GM19468 (cell line): Measurements from ENCODE around the gene UCN.
A peak's percentile ranks its signal among the peaks of the same experiment; 100 is the strongest.
"Not testable (repeated sequence)": the region's sequence is repeated elsewhere in the genome, so short reads cannot be mapped to it uniquely, and the experiment has no call there.

Experiments
- ATAC-seq: cut with Tn5 transposase; IDR thresholded peaks from one replicate; pipeline ENCODE4 v1.9.1; 2021; ENCODE audit warnings: mild to moderate bottlenecking, moderate library complexity, moderate number of reproducible peaks; ENCODE audit not compliant: unreplicated experiment; ENCODE audit errors: extremely low read depth

The UCN gene, protein sequence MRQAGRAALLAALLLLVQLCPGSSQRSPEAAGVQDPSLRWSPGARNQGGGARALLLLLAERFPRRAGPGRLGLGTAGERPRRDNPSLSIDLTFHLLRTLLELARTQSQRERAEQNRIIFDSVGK

DNA sequence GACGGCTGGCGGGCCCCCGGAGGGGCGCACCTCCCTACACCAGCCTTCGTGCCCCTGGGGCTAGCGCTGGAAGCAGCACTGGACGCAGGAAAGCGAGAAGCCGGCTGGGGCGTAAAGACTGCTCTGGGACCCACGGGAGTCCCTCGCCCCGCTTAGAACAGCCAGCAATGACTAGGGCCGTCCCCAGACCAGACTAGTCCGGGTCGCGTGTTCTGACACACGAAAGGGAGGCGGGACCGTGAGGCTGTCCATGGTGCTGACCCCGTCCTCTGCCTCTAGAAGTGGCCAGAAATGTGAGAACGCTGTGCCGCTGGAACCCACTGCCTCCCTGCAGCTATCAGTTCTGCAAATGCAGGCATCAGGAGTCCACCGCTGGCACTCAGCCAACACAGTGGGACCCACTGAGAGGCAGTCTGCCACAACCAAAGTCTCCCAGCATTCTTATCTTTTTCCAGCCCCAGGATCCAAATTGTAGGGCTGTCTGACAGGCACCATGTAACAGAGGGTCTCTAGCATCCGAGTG, at the start of gene UCN:
Gene UCN (minus strand): TSS at position 87 of the 523 bp plus-strand sequence. CDS start 550 bp downstream, outside the sequence.
- ATAC-seq: no peak

DNA sequence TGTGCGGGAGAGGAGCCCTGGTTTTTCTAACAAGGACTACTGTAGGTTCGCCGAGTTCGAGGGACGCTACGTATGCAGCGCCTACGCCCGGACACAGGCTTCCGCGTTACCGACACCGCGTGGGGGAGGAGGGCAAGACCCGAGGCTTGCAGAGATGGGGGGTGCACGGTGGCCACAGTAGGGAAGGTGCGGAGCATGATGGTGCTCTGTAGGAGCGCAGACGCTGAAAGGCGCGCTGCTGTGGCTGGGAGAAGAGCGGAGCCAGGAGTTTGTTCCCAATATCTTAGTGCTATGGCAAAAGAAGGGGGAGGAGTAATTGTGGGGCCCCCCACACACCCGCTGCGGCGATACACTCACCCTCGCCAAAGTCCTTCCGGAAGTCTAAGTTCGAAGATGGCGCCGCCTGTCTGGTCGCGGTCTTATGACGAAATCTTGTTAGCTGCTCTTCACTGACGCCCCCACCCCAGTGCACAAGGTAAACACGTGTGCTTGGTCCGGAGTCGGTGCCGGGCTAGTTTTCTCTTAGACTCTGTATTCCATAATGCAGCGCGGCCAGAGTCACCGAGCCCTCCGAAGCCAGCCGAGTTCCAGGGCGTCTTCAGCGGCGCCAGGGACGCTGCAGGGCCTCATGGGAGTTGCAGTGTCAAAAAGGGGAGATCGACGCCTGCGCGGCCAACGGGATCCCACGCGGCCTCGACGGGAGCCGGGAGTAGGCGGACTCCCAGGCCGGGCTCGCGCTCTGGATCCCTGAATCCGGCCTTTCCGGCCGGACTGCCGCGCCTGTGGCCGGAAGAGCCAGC, 48.3 kb upstream of the UCN start, which contains the start of gene GTF3C2:
Gene GTF3C2 (minus strand): TSS at position 383 of the 800 bp plus-strand sequence. CDS start 13,210 bp downstream, outside the sequence.
- peak; percentile 60 for ATAC-seq

DNA sequence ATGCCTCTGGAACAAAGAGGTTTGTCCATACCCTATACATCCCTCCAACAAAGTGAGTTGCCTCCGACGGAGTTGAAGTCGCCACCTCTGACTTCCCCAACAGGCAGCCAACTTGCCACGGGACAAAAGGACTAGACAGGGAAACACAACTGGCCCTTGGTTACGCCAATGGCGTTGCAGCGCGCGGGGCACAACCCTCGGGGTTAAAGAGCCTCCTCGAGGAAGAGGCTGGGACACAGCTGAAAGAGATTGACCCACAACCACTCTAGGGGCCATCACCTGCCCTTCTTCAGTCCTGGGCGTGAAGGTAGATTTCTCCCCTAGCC, 47.8 kb upstream of the UCN start:
- no peak for ATAC-seq

DNA sequence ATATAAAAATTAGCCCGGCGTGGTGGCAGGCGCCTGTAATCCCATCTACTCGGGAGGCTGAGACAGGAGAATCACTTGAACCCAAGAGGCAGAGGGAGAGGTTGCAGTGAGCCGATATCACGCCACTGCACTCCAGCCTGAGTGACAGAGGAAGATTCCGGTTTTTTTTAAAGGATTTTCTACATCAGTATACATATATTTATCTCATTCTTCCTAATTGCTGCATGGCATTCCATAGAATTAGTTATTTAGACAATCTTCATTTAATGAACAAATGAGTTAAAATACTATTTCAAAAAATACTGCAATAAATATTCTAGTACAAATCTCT, 46.3 kb upstream of the UCN start:
- no peak for ATAC-seq

- no peak for ATAC-seq
Observed at GRCh38 chr2:27353762-27354596, 45.7 kb upstream of the UCN start.

DNA sequence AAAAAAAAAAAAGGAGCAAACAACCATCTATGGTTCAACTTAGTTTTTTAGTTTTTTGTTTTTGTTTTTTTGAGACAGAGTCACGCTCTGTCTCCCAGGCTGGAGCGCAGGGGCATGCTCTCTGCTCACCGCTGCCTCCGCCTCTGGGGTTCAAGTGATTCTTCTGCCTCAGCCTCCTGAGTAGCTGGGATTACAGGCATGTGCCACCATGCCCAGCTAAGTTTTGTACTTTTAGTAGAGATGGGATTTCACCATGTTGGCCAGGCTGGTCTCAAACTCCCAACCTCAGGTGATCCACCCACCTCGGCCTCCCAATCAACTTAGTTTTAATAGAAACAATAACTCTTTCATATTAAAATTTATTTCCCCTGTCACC, 45.1 kb upstream of the UCN start:
- not testable (repeated sequence) for ATAC-seq

- ATAC-seq: no peak
Observed at GRCh38 chr2:27351802-27352598, 43.8 kb upstream of the UCN start.

DNA sequence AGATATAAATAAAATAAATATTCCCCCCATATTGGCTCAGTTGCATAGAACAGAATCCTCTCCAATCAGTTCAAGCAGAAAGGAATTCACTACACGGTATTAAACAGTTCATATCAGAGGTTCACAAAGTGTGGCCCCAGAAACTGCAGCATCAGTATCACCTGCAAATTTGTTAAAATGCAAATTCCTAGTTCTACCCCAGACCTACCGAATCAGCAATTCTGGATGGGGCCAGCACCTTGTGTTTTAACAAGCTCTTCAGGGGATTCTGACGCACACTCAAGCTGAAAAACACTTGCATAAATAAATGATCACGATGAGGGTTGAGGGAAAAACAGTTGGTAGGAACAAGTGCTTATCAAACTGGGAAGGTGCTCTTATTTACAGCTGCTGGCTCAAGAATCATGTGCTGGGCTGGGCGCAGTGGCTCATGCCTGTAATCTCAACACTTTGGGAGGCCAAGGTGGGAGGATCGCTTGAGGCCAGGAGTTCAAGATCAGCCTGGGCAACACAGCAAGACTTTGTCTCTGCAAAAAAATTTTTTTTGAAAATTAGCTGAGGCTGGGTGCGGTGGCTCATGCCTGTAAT, 42.0 kb upstream of the UCN start:
- no peak for ATAC-seq

- ATAC-seq: no peak
Observed at GRCh38 chr2:27347641-27348040, 39.4 kb upstream of the UCN start.

GRCh38 chr2:27336173-27336572, 27.9 kb upstream of the UCN start:
- ATAC-seq: no peak

DNA sequence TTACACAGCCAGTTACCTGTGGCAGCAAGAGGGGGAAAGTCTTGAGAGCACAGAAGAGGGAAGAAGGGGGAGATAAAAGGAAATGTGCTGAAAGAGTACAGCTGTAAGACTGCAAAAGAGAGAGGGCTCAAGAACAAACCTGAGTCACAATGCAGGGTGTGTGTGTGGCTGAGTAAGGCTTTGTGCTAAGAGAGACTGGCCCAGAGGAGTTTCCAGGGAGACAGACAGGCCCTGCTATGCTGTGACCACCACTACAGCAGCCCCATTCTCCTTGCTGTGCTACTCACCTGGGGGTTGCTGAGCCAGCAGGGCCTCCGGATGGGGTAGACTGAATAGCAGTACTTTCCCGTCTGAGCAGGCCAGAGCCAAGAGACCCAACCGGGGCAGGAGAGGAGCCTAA, 27.1 kb upstream of the UCN start:
- ATAC-seq: no peak

DNA sequence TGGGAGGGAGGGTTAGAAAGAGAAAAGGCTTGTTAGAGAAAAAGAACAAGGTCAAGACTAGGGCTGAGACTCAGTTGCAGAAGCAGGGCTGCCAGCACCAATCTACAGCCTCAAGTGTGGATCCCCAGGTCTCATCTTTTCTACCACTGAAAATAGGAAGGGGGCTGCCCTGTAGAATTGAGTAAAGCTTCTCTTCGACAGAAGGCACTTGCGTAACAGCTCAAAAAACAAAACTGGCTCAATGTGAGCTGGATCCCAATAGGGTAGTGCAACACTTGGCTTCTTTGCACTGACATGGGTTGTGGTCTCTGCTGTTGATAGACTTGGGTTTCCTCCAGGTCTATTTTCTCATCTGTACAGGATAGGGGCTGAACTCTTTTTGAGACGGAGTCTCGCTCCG, 16.5 kb upstream of the UCN start:
- no peak for ATAC-seq

- ATAC-seq: no peak
Observed at GRCh38 chr2:27323596-27324285, 15.5 kb upstream of the UCN start.

- peak; percentile 56 for ATAC-seq
Observed at GRCh38 chr2:27322766-27323595, 14.7 kb upstream of the UCN start, which contains the start of gene MPV17. MPV17 (minus strand) TSS chr2:27323097; CDS start chr2:27322517, 580 bp downstream.

- no peak for ATAC-seq
Observed at GRCh38 chr2:27322301-27322765, 14.1 kb upstream of the UCN start.

GRCh38 chr2:27320958-27321543, 12.8 kb upstream of the UCN start:
- no peak for ATAC-seq

DNA sequence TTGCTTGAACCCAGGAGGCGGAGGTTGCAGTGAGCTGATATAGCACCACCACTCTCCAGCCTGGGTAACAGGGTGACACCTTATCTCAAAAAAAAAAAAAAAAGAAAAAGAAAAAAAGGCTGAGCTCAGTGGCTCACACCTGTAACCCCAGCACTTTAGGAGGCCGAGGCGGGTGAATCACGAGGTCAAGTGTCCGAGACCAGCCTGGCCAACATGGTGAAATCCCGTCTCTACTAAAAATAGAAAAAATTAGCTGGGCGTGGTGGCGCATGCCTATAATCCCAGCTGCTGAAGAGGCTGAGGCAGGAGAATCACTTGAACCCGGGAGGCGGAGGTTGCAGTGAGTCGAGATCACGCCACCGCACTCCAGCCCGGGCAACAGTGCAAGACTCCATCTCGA, 11.6 kb upstream of the UCN start:
- not testable (repeated sequence) for ATAC-seq
